Activated gamma-delta T cell treated with anti-CD3 and anti-CD28 coated beads, Interleukin-2, amount 50 U/mL, for 16 hours (primary cell): Measurements from ENCODE around the gene ZNF2.
A peak's percentile ranks its signal among the peaks of the same experiment; 100 is the strongest.

Experiments used
- DNase-seq: peaks from one replicate; pipeline ENCODE4 v3.0.0-alpha.2; 2020; ENCODE audit warnings: low read depth

ZNF2 gene

DNA sequence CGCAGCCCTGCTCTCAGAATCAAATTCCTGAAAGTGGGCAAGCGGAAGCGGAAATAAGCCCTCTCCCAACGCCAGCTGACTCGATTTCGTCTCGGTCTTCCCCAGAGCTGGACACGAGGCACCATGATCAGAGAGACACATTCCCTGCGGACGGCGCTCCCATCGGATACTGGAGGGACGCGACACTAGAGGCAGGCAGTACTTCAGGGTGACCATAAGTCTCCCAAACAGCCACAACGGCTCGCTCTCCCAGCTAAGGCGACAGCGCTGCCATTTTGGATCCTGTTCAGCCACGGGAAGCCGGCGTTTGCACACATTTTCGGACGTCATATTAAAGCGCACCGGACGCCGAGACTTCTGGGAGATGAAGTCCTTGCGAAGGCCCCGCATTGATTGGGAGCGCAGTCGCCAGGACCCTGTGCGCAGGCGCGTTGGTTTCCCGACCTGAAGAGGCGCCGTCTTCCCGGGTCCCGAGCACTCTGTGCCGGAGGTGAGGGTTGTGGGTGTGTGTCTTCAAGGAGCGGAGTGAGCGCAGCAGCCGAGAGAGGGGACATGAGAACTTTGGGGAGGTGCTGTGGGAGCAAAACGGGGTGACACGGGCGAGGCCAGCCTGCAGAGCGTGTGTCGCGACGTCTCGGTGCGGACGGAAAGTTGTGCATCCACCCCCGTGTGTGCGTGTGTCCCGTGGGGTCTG is at the start of gene ZNF2:
Gene ZNF2, plus strand, starts transcription at position 439 of the 694 bp plus-strand sequence. CDS start 10,418 bp downstream, outside the sequence.
- peak; percentile 94 for DNase-seq

- DNase-seq: no peak
Measured at GRCh38 chr2:95121093-95121406, 44.6 kb upstream of the ZNF2 start.

GRCh38 chr2:95121407-95122196 is 44.0 kb upstream of the ZNF2 start, which contains the start of gene MRPS5:
MRPS5 (minus strand) TSS chr2:95121808; CDS start chr2:95121791, 17 bp downstream.
- peak; percentile 76 for DNase-seq

- DNase-seq: no peak
Measured at GRCh38 chr2:95122197-95122551, 43.4 kb upstream of the ZNF2 start.

- DNase-seq: no peak
Measured at GRCh38 chr2:95138702-95139101, 26.9 kb upstream of the ZNF2 start.

GRCh38 chr2:95143838-95144237 is 21.8 kb upstream of the ZNF2 start:
- DNase-seq: no peak

- no peak for DNase-seq
Measured at GRCh38 chr2:95149397-95149984, 16.1 kb upstream of the ZNF2 start.

GRCh38 chr2:95158441-95158840 is 7.2 kb upstream of the ZNF2 start:
- DNase-seq: no peak

DNA sequence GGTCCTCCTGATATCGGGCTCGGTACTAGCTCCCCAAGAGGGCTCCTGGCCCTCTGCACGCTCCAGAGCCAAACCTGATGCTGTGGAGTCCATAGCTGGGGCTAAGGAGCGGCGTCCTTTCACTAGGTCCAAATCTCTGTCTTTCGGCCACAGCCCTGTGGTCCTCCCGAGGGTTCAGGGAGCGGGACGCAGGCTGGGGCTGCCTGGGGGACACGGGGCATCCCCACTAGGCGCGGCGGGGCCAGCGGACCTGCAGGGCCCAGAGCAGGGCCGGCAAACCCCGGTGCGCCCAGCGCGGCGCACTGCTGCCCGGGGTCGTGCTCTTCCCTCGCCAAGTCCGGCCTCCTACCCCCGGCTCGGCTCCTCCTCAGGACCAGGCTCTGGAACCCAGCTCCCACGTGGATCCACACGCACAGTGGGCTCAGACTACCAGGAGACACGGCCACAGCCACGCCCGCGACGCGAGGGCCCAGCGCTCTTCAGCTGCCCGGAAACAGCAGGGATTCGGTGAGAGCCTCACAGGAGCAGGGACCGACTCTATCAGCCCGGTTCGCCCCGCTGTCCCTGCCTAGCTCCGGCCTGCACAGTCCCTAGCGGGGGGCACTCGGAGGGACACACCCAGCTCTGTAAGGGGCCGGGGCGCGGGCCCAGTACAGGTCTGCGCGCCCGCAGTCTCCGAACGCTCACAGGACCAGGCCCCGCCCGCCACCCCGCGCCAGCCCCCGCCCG is 6.6 kb upstream of the ZNF2 start:
- DNase-seq: no peak

GRCh38 chr2:95159690-95160449 is 5.7 kb upstream of the ZNF2 start, which contains the start of gene ZNF514:
ZNF514 (minus strand) TSS chr2:95159848; CDS start chr2:95153253, 6,595 bp downstream.
- peak; percentile 64 for DNase-seq

DNA sequence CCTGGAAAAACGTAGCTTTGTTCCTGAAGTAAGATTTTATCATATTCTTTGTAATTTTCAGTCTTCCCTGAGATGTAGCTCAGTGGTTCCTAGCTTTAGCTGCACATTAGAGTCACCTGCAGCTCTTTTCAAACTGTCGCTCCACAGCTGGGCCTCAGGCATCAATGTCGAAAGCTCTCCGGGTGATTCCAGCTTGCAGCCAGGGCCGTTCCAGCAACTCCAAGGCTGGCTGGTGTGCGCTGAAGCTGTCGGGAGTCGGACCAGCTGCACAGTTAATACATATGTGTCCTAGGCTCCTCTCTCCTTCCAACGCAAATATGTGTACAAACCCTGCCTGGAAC is 609 bp upstream of the ZNF2 start:
- DNase-seq: no peak

DNA sequence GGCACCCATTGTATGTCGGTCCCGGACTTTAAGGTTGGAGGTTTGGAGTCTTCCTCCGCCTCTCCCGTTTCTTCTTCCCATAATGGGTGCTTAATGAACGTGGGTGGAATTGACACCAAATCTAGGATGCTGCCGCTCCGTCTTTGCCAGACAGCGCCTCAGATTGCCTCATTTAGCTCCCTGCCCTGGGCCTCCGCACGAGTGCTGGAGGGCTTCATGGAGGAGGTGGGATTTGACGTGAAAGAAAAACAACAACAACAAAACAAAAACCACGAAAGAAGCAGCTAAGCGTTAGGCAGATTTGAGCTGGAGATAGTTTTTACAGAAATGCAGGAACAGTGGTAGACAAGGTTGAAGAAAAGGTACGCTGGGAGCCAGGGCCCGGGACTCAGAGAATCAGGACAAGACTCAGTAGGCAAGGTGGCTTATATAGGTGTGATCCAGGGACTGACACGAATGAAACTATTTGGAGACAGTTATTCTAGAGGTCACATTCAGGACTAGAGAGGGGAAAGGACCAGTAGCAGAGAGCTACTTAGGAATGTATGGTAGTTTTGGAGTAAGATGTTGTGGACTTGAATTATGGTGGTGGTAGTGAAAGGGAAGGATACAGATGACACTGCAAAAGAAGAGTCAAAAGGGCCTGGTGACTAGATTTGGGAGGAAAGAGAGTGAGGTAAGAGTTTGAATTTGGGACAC is 605 bp downstream of the ZNF2 start:
- no peak for DNase-seq

- no peak for DNase-seq
Measured at GRCh38 chr2:95171902-95172301, 6.3 kb downstream of the ZNF2 start.

DNA sequence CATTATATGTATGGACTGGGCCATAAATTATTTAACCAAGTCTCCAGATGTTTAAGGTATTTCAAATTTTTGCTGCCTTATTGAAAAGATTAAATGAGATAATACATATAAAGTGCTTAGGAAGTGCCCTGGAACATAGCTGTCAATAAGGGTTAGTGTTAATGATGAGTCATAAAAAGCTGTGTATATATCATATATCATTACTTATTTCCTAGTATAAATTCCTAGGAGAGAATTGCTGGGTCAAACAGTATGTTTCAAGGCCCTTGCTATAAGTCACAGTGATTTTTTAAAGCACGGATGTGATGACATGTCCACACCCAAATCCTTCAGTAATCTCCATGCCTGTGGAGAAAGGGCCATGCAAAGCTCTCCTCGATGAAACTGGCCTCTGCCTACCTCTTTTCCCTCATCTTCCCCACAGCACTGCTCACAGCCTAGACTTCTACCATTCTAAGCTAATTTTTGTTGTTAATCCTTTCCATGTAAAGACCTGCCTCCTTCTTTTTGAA is 8.5 kb downstream of the ZNF2 start:
- DNase-seq: no peak

- no peak for DNase-seq
Measured at GRCh38 chr2:95179451-95179850, 13.8 kb downstream of the ZNF2 start.

- DNase-seq: no peak
Measured at GRCh38 chr2:95181774-95182173, 16.2 kb downstream of the ZNF2 start.

DNA sequence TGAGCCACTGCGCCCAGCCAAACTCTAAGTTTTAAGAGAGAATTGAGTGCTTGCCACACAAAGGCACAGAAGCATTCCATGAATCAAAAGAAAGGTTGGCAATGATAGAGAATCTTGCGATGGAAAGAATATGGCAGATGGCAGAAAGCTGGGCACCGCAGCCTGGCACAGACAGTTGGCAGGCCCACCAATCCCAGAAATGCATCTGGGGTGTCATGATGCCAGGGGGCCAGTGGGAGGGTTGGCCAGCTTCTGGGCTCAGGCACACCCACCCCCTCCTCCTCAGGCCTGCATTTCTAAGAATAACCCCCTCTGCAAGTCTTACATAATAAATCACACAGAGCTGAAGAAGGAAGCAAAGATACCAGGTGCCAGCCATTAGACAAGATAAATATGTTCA is 19.6 kb downstream of the ZNF2 start:
- no peak for DNase-seq

DNA sequence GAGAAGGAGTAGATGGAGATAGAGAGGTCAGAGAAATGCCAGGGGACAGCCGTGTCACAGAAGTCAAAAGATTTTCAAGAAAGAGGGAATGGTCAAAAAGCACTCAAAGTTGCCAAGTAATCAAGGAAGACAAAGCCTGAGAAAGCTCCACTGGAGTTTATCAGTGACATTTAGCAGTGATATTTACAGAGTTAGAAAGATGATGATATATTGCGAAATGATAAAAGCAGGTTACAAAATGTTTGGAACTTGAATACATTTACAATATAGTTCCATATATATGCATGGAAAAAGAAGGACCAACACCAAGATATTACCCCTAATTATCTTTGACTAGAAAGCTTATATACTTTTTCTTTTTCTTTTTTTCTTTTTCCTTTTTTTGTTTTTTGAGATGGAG is 20.4 kb downstream of the ZNF2 start:
- no peak for DNase-seq

- DNase-seq: peak; percentile 16
Measured at GRCh38 chr2:95192956-95193355, 27.3 kb downstream of the ZNF2 start.

DNA sequence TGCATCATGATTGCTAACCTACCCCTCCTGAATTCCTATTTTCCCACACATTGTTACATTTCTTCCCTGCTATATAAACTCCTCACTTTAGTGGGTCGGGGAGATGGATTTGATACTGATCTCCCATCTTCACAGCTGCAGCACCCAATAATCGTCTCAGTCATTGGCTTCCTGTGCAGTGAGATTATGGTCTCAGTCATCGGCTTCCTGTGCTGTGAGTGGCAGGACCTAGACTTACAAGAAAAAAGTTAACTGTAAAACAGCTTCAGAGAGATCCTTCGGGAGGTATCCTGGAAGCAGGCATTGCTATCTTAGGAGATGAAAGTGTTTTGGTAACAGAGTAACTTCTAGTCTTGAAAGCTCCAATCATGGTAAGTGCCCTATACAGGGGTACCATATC is 38.3 kb downstream of the ZNF2 start:
- no peak for DNase-seq

- no peak for DNase-seq
Measured at GRCh38 chr2:95204396-95204795, 38.8 kb downstream of the ZNF2 start.
